OCI-LY3 (cell line): Measurements from ENCODE around the gene NPC1.

Experiments used
- EZH2phosphoT487 ChIP-seq: fragments of 200-600 bp; shearing (Covaris generic); IDR thresholded peaks from 2 replicates; pipeline ENCODE4 v1.6.1; 2018; ENCODE audit warnings: antibody characterized with exemption, mixed run types, low read depth
- TF ChIP-seq, protein P1 (sequence below): fragments of 200-600, 300-600 bp; sonication (generic); IDR thresholded peaks from 2 replicates; pipeline ENCODE4 v1.5.1; 2014; ENCODE audit warnings: antibody characterized with exemption, low read length, low read depth

DNA sequence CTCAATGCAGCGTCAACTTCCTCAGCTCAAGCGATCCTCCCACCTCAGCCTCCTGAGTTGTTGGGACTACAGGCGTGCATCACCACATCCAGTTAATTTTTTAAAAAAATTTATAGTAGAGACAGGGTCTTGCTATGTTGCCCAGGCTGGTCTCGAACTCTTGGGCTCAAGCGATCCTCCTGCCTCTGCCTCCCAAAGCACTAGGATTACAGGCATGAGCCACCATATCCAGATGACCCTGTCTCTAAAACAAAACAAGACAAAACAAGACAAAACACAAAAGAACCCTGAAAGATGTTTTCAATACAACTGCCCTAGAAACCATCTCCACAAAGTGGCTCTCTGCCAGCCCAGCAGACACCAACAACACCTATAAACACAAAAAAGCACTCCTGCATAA lies 45.0 kb upstream of the NPC1 start:
- TF ChIP-seq, protein P1, sequence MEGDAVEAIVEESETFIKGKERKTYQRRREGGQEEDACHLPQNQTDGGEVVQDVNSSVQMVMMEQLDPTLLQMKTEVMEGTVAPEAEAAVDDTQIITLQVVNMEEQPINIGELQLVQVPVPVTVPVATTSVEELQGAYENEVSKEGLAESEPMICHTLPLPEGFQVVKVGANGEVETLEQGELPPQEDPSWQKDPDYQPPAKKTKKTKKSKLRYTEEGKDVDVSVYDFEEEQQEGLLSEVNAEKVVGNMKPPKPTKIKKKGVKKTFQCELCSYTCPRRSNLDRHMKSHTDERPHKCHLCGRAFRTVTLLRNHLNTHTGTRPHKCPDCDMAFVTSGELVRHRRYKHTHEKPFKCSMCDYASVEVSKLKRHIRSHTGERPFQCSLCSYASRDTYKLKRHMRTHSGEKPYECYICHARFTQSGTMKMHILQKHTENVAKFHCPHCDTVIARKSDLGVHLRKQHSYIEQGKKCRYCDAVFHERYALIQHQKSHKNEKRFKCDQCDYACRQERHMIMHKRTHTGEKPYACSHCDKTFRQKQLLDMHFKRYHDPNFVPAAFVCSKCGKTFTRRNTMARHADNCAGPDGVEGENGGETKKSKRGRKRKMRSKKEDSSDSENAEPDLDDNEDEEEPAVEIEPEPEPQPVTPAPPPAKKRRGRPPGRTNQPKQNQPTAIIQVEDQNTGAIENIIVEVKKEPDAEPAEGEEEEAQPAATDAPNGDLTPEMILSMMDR = no peak
- no peak for TF ChIP-seq EZH2phosphoT487
